ENCODE data around the gene TMEM30A. TPM values are rescaled to one million over a fixed set of nuclear protein-coding genes. Genes with fewer than 3 reads are reported as not detected.

Gene TMEM30A
- total and polyA plus RNA-seq, 2 donors (not counting 3 experiments of a cell fraction or from before 2014, with no cell fraction given): 42.2 to 197 TPM

DNA sequence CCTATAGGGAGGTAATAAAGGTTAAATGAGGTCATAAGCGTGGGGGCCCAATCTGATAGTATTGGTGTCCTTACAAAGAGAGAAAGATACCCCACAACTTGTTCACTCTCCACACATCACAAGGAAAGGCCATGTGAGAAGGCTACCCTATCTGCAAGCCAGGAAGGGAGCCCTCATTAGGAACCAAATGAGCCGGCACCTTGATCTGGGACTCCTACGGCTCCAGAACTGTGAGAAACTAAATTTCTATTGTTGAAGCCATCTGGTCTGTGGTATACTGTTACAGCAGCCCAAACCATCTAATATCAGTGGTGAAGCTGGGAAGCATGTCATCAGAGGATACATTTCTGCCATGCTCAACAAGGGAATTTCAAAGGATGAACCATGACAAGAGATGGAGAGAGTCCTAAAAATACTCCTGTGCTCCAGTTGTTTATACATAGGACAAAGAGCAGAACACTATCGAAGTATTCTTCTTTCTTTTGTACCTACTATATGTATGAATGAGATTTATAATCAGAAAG, 51.4 kb downstream of the TMEM30A start:
- intact Hi-C loops (cut with micrococcal nuclease): no loop called here
- Histone ChIP-seq H4K20me1 (replicated peaks; ENCODE audit: control insufficient read depth, extremely low read depth, insufficient read depth, low read length) (no peaks in the 10 kb centered on the region), H3K9ac (replicated peaks; ENCODE audit: extremely low read depth, insufficient read depth, low read length) (no peak overlapping the region), H3K27me3 (ENCODE audit: control insufficient read depth in 2 of 2, insufficient read depth in 2 of 2, low read length in 2 of 2) (no peaks in the 10 kb centered on the region), H3K27ac (ENCODE audit: insufficient read depth, low read depth, low read length) (no peak overlapping the region), H3K79me2 (ENCODE audit: control insufficient read depth, insufficient read depth, low read length) (no peaks in the 10 kb centered on the region), H3K36me3 (ENCODE audit: control insufficient read depth in 2 of 2, extremely low read depth in 1 of 2, insufficient read depth in 2 of 2, low read length in 2 of 2) (peaks cover 2 to 8% of the 10 kb centered on the region in 2 experiments), H3K9me3 (replicated peaks; ENCODE audit: control insufficient read depth, insufficient read depth, low read length) (no peaks in the 10 kb centered on the region), H3K4me2 (ENCODE audit: insufficient read depth, low read length) (no peak overlapping the region), H3K4me1 (ENCODE audit: control insufficient read depth, extremely low read depth, insufficient read depth, low read length) (no peaks in the 10 kb centered on the region), H3K4me3 (replicated peaks in 1 of 3; ENCODE audit: insufficient read depth in 1 of 3, low read depth in 1 of 3, low read length in 3 of 3) (no peak overlapping the region), H2AFZ (ENCODE audit: low read depth, low read length) (no peak overlapping the region), H3K9me1 (replicated peaks; ENCODE audit: control insufficient read depth, extremely low read depth, insufficient read depth, low read length) (no peaks in the 10 kb centered on the region)
- POLR2A ChIA-PET: no interaction called here
- DNase-seq (ENCODE audit: low read depth, low spot score) (no peak), FAIRE-seq (no peak)
- no peak for TF ChIP-seq POLR2A (IDR thresholded peaks at IDR 0.05; ENCODE audit: low read depth, low read length)
- no peak for TF ChIP-seq FOS (IDR thresholded peaks at IDR 0.05; ENCODE audit: borderline replicate concordance, insufficient read depth, low read length)
- TF ChIP-seq POLR2AphosphoS5 (IDR thresholded peaks at IDR 0.05; ENCODE audit: insufficient read depth, low read depth, low read length): no peak
- TF ChIP-seq JUN (IDR thresholded peaks at IDR 0.05; ENCODE audit: borderline replicate concordance, insufficient read depth, insufficient read length, low read depth): no peak
- TF ChIP-seq GATA2 (IDR thresholded peaks at IDR 0.05; ENCODE audit: insufficient read depth, insufficient read length, low read depth, low read length): no peak
- no peak for TF ChIP-seq MYC (IDR thresholded peaks at IDR 0.05; ENCODE audit: low read depth, low read length)
- no peak for TF ChIP-seq EZH2 (IDR thresholded peaks at IDR 0.05; ENCODE audit: borderline replicate concordance, low read depth, low read length, severe bottlenecking)
- TF ChIP-seq, protein P1, sequence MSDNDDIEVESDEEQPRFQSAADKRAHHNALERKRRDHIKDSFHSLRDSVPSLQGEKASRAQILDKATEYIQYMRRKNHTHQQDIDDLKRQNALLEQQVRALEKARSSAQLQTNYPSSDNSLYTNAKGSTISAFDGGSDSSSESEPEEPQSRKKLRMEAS (IDR thresholded peaks at IDR 0.05; ENCODE audit: insufficient read depth, insufficient read length): no peak
- TF ChIP-seq, protein P2, sequence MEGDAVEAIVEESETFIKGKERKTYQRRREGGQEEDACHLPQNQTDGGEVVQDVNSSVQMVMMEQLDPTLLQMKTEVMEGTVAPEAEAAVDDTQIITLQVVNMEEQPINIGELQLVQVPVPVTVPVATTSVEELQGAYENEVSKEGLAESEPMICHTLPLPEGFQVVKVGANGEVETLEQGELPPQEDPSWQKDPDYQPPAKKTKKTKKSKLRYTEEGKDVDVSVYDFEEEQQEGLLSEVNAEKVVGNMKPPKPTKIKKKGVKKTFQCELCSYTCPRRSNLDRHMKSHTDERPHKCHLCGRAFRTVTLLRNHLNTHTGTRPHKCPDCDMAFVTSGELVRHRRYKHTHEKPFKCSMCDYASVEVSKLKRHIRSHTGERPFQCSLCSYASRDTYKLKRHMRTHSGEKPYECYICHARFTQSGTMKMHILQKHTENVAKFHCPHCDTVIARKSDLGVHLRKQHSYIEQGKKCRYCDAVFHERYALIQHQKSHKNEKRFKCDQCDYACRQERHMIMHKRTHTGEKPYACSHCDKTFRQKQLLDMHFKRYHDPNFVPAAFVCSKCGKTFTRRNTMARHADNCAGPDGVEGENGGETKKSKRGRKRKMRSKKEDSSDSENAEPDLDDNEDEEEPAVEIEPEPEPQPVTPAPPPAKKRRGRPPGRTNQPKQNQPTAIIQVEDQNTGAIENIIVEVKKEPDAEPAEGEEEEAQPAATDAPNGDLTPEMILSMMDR (IDR thresholded peaks at IDR 0.05; ENCODE audit: extremely low read depth in 1 of 2, insufficient read depth in 1 of 2, low read depth in 1 of 2, low read length in 2 of 2): no peak
- no TSS peak for BruUV-seq (replicated peaks)
- dilution Hi-C loops (cut with MboI; ENCODE audit: extremely low pct_ligation_motif_present, low sequenced_read_pairs): no loop called here
- CTCF ChIA-PET: no interaction called here

All from endothelial cell of umbilical vein (primary cell).